ENCODE data around the gene MOGAT3. TPM values are rescaled to one million over a fixed set of nuclear protein-coding genes. Genes with fewer than 3 reads are reported as not detected.
"Not testable (repeated sequence)": the region's sequence is repeated elsewhere in the genome, so short reads cannot be mapped to it uniquely, and the experiment has no call there.

MOGAT3 gene
- polyA plus RNA-seq, 3 donors: 0.83 to 1.7 (median 0.90) TPM

- no peak for DNase-seq
Measured at GRCh38 chr7:101205901-101206664, 5.2 kb upstream of the MOGAT3 start.

GRCh38 chr7:101203740-101204738, 3.2 kb upstream of the MOGAT3 start:
- not testable (repeated sequence) for DNase-seq

- no peak for DNase-seq
Measured at GRCh38 chr7:101202603-101202918, 1.7 kb upstream of the MOGAT3 start.

GRCh38 chr7:101201695-101202602, 1.1 kb upstream of the MOGAT3 start:
- no peak for DNase-seq

- DNase-seq: no peak
Measured at GRCh38 chr7:101200504-101200861, 353 bp downstream of the MOGAT3 start.

- not testable (repeated sequence) for DNase-seq
Measured at GRCh38 chr7:101199522-101199921, 1.3 kb downstream of the MOGAT3 start.

GRCh38 chr7:101198476-101198875, 2.4 kb downstream of the MOGAT3 start:
- no peak for DNase-seq

GRCh38 chr7:101197991-101198390, 2.8 kb downstream of the MOGAT3 start:
- DNase-seq: no peak

- no peak for DNase-seq
Measured at GRCh38 chr7:101195884-101196283, 5.0 kb downstream of the MOGAT3 start.

GRCh38 chr7:101189109-101189508, 11.7 kb downstream of the MOGAT3 start:
- DNase-seq: no peak

- DNase-seq: no peak
Measured at GRCh38 chr7:101186844-101187428, 13.9 kb downstream of the MOGAT3 start.

- no peak for DNase-seq
Measured at GRCh38 chr7:101186194-101186593, 14.6 kb downstream of the MOGAT3 start.

- DNase-seq: no peak
Measured at GRCh38 chr7:101185258-101185839, 15.5 kb downstream of the MOGAT3 start.

GRCh38 chr7:101180130-101180755, 20.6 kb downstream of the MOGAT3 start, which contains the start of gene NAT16:
Gene NAT16 (minus strand): TSS chr7:101180293. CDS start chr7:101174807, 5,486 bp downstream.
- no peak for DNase-seq

- DNase-seq: no peak
Measured at GRCh38 chr7:101179713-101180112, 21.1 kb downstream of the MOGAT3 start.

GRCh38 chr7:101179117-101179516, 21.7 kb downstream of the MOGAT3 start:
- no peak for DNase-seq

- DNase-seq: no peak
Measured at GRCh38 chr7:101177644-101178043, 23.2 kb downstream of the MOGAT3 start.

- DNase-seq: no peak
Measured at GRCh38 chr7:101175664-101176063, 25.2 kb downstream of the MOGAT3 start.

GRCh38 chr7:101174322-101174854, 26.4 kb downstream of the MOGAT3 start:
- DNase-seq: no peak

- no peak for DNase-seq
Measured at GRCh38 chr7:101173752-101174244, 27.0 kb downstream of the MOGAT3 start.
